Omental fat pad (tissue), 4 donors: ENCODE data around the gene SPAM1. TPM values are rescaled to one million over a fixed set of nuclear protein-coding genes. Genes with fewer than 3 reads are reported as not detected.
"Not testable (repeated sequence)": the region's sequence is repeated elsewhere in the genome, so short reads cannot be mapped to it uniquely, and the experiment has no call there.

Source experiments
- ATAC-seq: fragments of 150-250 bp; one replicate; pipeline ENCODE4 v1.9.1; 2016; ENCODE audit warnings: mild to moderate bottlenecking, moderate library complexity; ENCODE audit not compliant: low FRiP score
- DNase-seq: peaks from one replicate; pipeline ENCODE4 v3.0.0-alpha.2; 2019; ENCODE audit warnings: low spot score
- CTCF ChIP-seq, 3 donors: fragments of 450-650 bp; IDR thresholded peaks; one replicate each; pipeline ENCODE4 v1.5.1; 2016 to 2017; ENCODE audit warnings: antibody characterized with exemption in 3 of 3, mild to moderate bottlenecking in 3 of 3, moderate library complexity in 2 of 3
- total RNA-seq, 4 donors: library from RNA; depleted of rRNA; stranded (reverse); fragments of >200 nt; gene quantifications; one replicate each; pipeline ENCODE4 v1.1.0, GENCODE V29; 2016

The SPAM1 gene
- total RNA-seq, 4 donors from 2014 or later: not detected

GRCh38 chr7:123994449-123994848, 69.4 kb downstream of the SPAM1 start:
- TF ChIP-seq CTCF (IDR thresholded peaks at IDR 0.05): no peak
- no peak for DNase-seq
- ATAC-seq: no peak

GRCh38 chr7:123995617-123996326, 70.7 kb downstream of the SPAM1 start:
- no peak for ATAC-seq
- DNase-seq: no peak
- no peak for TF ChIP-seq CTCF (IDR thresholded peaks at IDR 0.05)

- TF ChIP-seq CTCF (IDR thresholded peaks at IDR 0.05): no peak
- ATAC-seq: no peak
- no peak for DNase-seq
These were observed 71.2 kb downstream of the SPAM1 start for GRCh38 chr7:123996327-123996625.

- no peak for ATAC-seq
- DNase-seq: no peak
- no peak for TF ChIP-seq CTCF (IDR thresholded peaks at IDR 0.05)
These were observed 73.9 kb downstream of the SPAM1 start for GRCh38 chr7:123998921-123999320.

- no peak for TF ChIP-seq CTCF (IDR thresholded peaks at IDR 0.05)
- DNase-seq (no peak), ATAC-seq (no peak)
These were observed 74.7 kb downstream of the SPAM1 start for GRCh38 chr7:123999703-124000102.

GRCh38 chr7:124008296-124008695, 83.3 kb downstream of the SPAM1 start:
- ATAC-seq, DNase-seq: not testable (repeated sequence)

- ATAC-seq: no peak
- TF ChIP-seq CTCF (IDR thresholded peaks at IDR 0.05): no peak
- DNase-seq: no peak
These were observed 84.3 kb downstream of the SPAM1 start for GRCh38 chr7:124009321-124009720.

Other genes with a start within 250 kb of the SPAM1 start
- 10 to 100 TPM; 23.8 to 30.9 (median 27.6) TPM for gene WASL, start 176.2 kb upstream of the SPAM1 start, total RNA-seq
- gene HYAL4, start 80.1 kb upstream of the SPAM1 start, total RNA-seq: not detected
- not detected for gene TMEM229A, start 107.8 kb downstream of the SPAM1 start, total RNA-seq